Fibroblast of the aortic adventitia (primary cell): Measurements from ENCODE around the gene ZC3H12C. TPM values are rescaled to one million over a fixed set of nuclear protein-coding genes. Genes with fewer than 3 reads are reported as not detected.
A peak's percentile ranks its signal among the peaks of the same experiment; 100 is the strongest.
"Not testable (repeated sequence)": the region's sequence is repeated elsewhere in the genome, so short reads cannot be mapped to it uniquely, and the experiment has no call there.

Source experiments
- DNase-seq: peaks from one replicate; pipeline ENCODE4 v3.0.0-alpha.2; 2010; ENCODE audit warnings: low read depth
- H3K4me3 ChIP-seq: 2 replicates; pipeline ENCODE4 v1.5.1; 2011; ENCODE audit warnings: low read depth, mild to moderate bottlenecking, control low read depth, low read length, moderate library complexity
- total RNA-seq: library from RNA; depleted of rRNA; stranded (reverse); fragments of >200 nt; gene quantifications from 2 replicates; pipeline ENCODE4 v1.2.3, GENCODE V29; 2012; ENCODE audit warnings: low replicate concordance
- TF ChIP-seq, protein P1 (sequence below): IDR thresholded peaks from 2 replicates; pipeline ENCODE4 v1.5.1; 2011; ENCODE audit warnings: mild to moderate bottlenecking, low read length, control low read depth, inconsistent platforms; ENCODE audit not compliant: insufficient read depth

The ZC3H12C gene
- total RNA-seq, 1 donor, result 17.4 TPM

DNA sequence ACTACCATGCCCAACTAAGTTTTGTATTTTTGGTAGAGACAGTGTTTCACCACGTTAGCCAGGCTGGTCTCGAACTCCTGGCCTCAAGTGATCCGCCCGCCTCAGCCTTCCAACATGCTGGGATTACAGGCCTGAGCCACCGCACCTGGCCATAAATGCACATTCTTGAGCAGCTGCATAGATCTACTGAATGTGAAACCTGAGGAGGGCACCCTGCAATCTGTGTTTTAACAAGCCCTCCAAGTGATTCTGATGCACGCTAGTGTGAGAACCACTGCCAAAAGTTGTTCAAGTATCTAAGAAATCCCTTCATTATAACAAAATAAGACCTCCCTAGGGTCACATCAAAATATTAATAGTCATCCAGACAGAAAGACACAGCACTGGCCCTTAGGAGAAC is 113.9 kb downstream of the ZC3H12C start:
- no peak for DNase-seq

DNA sequence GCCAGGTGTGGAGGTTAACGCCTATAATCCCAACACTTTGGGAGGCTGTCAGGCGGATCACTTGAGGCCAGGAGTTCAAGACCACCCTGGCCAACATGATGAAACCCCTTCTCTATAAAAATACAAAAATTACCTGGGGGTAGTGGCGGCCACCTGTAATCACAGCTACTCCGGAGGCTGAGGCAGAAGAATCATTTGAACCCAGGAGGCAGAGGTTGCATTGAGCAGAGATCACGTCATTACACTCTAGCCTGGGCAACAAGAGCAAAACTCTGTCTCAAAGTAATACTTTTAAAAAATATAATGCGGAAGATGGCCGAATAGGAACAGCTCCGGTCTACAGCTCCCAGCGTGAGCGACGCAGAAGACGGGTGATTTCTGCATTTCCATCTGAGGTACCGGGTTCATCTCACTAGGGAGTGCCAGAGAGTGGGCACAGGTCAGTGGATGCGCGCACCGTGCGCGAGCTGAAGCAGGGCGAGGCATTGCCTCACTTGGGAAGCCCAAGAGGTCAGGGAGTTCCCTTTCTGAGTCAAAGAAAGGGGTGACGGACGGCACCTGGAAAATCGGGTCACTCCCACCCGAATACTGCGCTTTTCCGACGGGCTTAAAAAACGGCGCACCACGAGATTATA is 115.6 kb downstream of the ZC3H12C start:
- not testable (repeated sequence) for DNase-seq
- H3K4me3 ChIP-seq, result peak overlapping the region; percentile 17

More for the DNA sequence above, 113.9 kb downstream of the ZC3H12C start:
- TF ChIP-seq, protein P1, sequence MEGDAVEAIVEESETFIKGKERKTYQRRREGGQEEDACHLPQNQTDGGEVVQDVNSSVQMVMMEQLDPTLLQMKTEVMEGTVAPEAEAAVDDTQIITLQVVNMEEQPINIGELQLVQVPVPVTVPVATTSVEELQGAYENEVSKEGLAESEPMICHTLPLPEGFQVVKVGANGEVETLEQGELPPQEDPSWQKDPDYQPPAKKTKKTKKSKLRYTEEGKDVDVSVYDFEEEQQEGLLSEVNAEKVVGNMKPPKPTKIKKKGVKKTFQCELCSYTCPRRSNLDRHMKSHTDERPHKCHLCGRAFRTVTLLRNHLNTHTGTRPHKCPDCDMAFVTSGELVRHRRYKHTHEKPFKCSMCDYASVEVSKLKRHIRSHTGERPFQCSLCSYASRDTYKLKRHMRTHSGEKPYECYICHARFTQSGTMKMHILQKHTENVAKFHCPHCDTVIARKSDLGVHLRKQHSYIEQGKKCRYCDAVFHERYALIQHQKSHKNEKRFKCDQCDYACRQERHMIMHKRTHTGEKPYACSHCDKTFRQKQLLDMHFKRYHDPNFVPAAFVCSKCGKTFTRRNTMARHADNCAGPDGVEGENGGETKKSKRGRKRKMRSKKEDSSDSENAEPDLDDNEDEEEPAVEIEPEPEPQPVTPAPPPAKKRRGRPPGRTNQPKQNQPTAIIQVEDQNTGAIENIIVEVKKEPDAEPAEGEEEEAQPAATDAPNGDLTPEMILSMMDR, result no peak
- H3K4me3 ChIP-seq, result no peak overlapping the region

DNA sequence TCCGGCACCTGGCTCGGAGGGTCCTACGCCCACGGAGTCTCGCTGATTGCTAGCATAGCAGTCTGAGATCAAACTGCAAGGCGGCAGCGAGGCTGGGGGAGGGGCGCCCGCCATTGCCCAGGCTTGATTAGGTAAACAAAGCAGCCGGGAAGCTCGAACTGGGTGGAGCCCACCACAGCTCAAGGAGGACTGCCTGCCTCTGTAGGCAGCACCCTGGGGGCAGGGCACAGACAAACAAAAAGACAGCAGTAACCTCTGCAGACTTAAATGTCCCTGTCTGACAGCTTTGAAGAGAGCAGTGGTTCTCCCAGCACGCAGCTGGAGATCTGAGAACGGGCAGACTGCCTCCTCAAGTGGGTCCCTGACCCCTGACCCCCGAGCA is 116.1 kb downstream of the ZC3H12C start:
- not testable (repeated sequence) for H3K4me3 ChIP-seq, DNase-seq

DNA sequence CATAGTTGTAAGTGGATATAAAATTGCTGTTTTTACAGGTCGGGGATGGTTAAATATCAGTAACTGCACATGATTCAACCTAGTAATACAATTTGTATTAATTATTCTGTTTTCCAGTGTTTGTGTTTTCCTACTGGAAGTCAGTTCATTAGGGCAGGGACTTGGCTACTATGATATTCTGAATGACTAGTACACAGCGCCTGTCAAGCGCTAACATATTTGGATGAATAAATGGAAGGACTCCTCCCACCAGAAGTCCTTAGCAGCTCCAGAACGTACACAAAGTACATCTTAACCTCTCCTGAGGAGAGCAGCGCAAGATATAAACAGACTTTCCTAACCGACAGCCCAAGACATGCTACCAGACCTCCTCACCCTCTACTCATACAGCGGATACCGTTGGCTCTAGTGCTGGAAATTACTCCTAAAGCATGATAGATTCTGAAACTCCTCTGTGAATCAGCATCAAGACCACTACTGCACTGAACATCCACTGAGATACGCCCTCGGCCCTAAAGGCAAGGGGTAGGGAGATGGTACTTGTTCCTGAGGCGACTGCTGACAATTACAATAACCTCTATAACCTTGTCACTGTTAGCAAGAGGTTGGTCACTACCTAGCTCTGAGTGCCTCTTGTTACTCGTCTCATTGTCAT is 124.2 kb downstream of the ZC3H12C start:
- DNase-seq, result no peak
- TF ChIP-seq, protein P1, result no peak

DNA sequence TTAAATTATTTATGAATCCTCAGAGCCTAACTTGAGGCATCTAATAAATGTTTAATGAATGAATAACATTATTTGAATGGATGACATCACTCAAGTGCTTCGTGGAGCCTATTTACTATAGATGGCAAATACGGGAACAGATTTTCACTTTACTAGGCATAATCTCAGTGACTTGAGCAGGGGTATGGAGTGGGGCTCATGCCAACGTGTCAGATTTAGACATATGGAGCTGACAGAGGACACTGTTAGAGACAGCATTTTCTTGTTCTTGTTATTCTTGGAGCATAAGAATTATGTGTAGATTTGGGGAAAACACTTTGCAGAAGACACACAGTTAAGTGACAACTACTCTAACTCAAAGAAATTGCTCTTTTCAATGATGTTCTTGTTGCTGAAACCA is 124.7 kb downstream of the ZC3H12C start:
- TF ChIP-seq, protein P1, result no peak
- H3K4me3 ChIP-seq, result no peak overlapping the region
- DNase-seq, result no peak

More for the DNA sequence above, 124.2 kb downstream of the ZC3H12C start:
- no peak overlapping the region for H3K4me3 ChIP-seq

DNA sequence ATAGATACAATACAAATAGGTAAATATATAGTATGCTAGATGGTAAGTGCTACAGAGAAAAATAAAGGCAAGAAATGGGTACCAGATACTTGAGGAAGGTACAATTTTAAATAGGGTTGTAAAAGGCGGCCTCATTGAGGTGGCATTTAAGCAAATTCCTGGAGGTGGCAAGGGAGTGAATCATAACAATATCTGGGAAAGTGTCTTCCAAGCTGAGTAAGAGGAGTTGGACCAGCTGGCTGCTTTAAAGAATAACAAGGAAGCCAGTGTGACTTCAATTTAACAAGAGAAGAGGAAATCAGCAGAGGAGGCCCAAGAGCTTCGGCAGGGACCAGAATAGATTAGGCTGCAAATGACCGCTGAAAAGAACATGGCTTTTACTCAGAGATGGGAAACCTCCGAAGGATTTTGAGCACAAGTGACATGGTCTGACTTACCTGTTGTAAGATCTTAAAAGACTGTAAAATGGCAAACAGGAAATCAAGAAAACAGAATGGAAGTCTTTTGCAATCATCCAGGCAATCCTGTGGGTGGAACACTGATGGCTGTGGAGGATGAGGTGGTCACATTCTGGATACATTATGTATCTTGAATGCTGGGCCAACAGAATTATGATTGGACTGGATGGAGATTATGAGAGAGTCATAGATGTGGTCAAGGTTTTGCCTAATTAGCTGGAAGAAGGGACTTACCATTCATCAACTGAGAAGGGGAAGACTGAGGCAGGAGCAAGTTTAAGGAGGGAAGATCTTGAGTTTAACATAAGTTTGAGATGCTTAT is 126.0 kb downstream of the ZC3H12C start:
- peak; percentile 27 for DNase-seq
- no peak overlapping the region for H3K4me3 ChIP-seq
- TF ChIP-seq, protein P1, result no peak

Other genes starting within 250 kb of the ZC3H12C start
- 108 and 307 TPM in 2 replicates for gene RDX, start 203.2 kb downstream of the ZC3H12C start, total RNA-seq